ENCODE data around the gene RANBP6.
"Not testable (repeated sequence)": the region's sequence is repeated elsewhere in the genome, so short reads cannot be mapped to it uniquely, and the experiment has no call there.

Gene RANBP6

DNA sequence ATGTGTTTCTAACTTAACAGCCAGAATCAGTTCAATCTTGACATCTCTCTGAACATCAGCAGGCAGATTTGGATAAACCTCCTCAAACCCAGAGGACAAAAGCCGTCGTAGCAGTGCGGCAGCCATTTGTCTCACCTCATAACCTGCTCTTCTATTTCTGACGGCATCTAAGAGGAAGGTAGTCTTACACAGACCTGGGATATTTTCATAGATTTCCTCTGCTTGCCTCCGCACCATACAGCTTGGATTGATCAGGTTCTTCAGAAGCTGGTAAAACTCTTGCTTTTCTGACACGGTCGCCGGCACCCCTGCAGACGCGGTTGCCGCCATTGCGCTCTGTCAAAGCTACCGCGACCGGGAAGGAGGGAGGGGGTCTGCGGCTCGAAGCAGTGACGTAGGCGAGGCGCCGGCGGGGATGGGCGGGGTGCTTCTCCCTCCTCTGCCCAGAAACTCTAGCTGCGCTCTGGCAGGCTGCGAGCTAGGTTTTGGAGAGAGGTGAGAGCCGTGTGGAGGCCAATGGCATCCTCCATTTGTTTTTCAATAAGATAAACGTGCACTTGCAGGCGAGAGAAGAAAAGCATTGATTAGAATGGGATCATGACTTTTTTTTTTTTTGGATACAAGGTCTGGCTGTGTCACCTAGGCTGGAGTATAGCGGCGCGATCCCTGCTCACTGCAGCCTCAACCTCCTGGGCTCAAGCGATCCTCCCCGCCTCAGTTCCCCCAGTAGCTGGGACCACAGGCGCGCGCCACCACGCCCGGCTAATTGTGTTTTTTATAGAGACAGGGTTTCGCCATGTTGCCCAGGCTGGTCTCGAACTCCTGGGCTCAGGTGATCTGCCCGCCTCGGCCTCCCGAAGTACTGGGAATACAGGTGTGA lies at the start of gene RANBP6:
RANBP6 (minus strand) TSS at position 347 of the 880 bp plus-strand sequence; CDS start at position 330, 17 bp downstream.
- DNase-seq, result peak; percentile 92

DNA sequence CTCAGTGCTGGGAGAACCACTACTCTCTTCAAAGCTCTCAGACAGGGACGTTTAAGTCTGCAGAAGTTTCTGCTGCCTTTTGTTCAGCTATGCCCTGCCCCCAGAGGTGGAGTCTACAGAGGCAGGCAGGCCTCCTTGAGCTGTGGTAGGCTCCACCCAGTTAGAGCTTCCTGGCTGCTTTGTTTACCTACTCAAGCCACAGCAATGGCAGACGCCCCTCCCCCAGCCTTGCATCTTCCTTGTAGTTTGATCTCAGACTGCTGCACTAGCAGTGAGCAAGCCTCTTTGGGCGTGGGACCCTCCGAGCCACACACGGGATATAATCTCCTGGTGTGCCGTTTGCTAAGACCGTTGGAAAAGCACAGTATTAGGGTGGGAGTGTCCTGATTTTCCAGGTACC lies 47.7 kb upstream of the RANBP6 start:
- peak; percentile 12 for DNase-seq

DNA sequence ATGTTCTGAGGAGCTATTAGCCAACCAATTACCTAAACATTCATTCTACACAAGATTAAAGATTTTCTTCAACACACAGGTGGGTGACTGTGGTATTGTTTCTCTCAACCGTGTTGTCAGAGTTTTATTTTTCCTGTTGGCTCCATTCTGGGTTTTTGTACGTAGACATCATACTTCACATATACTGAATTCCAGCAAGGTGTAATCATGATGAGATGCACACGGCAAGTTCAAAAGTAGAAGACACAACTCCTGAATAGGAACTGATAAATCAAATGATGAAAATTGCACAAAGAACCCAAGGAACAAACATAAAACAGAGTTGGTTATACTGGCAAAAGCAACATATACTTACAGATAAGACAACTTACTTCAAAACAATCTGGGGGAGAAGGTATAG lies 40.2 kb upstream of the RANBP6 start:
- no peak for DNase-seq

DNA sequence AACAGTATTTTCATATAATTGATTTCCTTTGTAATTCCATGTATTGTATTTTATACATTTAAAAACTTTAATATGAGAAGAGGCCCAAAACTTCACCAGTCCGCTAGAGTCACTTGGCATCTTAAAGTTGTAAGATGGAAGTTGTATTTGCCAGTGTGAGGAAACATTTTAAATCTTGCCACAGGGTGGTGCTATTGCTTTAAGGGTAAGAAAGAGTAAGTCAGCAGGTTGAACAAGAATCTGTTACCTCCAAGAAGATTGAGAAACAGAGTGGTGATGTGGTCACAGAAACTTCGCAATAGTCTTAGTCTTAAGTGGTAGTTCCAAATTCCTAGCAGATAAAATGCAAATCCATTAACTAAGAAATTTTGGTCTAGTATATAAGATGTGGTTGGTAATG lies 39.8 kb upstream of the RANBP6 start:
- peak; percentile 44 for DNase-seq

DNA sequence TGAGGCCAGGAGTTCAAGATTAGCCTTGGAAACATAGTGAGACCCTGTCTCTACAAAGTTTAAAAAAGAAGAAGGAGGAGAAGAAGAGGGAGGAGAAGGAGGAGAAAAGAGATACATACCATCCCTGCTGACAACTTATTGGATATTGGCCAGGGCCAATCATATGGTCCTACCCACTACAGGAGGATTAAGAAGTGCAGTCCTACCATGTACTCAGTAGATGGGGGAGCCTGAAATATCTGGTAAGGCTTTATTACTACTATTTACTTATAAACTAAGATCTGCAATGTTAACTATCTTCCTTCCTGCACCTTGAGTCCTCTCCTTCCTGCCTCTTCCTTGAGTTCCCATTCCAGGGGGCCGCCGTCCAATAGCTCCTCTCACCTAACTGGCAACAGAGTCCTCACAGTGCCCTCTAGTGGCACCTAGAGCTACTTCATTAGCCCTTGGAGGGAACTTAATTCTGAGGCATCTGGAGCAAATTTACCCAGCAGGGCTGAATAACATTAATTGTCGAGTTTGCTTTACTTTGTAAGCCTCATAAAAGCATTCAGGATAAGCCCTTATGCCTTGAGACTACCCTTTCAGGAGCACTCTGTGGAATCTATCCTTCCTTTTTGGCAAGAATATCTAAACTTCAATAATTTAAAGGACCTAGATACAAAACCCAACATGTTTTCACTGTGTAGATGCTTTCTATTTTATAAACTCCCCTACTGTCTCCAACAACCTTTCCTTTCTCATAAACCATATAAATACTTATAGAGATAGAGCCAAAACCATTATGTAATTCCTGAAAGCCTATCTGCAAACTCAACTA lies 39.1 kb upstream of the RANBP6 start:
- peak; percentile 73 for DNase-seq

DNA sequence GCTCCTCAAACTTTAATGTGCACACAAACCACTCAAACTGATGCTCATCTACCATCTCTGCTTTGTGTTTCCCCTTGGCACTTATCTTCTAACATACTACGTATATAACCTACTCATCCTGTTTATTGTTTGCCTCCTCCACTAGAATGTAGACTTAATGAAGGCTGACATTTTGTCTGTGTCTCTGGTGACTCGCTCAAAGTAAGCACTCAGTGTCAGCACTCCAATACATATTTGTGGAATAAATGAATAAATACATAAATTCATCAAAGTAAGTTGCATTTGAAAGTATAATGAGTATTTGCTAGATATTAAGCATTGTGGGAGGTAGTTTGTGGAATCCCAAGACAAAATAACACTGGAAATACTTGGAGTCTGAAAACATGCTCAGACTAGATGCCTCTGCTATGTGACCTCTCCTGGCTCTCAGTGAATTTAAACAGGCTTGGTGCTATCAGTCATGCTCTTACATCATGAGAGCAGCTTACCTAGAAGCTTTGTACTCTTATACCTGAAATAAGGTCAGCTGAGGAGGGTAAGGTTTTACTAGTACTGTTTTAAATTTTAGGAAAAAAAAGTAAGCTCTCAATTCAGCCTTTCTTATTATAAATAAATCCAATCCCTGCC lies 37.0 kb upstream of the RANBP6 start:
- no peak for DNase-seq

DNA sequence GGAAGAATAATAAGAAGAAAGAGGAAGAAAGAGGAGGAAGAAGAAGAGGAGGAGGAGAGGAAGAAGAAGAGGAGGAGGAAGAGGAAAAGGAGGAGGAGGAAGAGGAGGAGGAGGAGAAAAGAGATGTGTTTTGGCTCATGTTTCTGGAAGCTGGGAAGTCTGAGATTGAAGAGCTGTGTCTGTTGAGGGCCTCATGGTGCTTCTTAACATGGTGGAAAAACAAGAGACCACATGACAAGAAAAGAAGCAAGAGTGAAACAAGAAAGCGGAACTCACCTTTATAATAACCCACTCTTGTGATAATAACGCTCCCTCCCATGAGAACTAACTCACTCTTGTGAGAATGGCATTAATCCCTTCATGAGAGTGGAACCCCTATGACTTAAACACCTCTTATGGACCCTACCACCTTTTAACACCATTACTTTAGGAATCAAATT lies 36.1 kb upstream of the RANBP6 start:
- no peak for DNase-seq

DNA sequence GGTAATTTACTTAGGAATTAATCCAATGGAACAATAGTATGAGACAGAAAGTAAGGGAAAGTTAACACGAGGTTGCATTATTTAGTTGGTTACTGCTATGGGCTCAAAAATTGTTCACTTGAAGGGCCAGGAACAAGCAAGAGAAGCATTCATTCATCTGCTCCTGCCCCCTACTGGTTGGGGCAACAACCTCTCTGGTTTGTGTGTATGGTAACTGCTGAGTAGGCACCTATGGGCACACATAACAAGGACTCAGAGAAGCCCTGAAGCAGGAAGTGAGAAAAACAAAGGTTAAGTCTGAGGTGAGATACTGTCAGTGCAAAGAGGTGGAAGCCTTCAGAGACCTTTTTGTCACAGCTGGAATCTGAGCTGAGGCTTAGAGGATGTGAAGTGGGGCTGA lies 34.4 kb upstream of the RANBP6 start:
- DNase-seq, result no peak

DNA sequence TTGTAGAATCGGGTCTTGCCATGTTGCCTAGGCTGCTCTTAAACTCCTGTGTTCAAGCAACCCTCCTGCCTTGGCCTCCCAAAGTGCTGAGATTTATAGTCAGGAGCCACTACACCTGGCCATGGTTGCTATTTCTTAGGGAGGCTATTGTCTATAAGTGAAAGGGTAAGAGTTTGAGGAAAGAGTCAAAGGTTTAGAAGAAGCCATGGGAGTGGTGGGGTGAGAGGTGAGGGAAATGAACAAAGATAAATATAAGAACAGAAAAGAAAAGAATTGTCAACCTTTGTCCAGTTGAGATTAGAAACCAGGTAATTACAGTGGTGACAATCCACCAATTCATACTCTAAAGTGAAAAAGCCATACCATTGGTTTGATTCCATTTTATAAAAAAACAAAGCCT lies 32.6 kb upstream of the RANBP6 start:
- DNase-seq, result no peak

DNA sequence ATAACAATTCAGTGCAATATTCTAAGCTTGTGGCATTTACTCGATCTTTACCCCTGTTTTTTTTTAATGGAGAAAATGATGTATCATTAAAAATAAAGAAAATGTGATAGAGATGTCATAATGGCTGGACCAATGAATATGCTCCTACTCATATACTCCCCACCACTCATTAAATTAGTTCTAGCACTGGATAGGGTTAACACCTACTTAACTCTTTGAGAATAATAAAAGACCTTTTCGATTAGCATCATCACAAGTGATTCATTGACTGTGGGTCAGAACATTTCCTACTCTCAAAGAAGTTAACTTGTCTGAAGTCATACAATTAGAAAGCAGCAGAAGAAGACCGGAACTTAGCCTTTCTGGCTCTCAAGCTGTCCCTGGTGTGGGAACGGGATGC lies 31.6 kb upstream of the RANBP6 start:
- DNase-seq, result no peak

DNA sequence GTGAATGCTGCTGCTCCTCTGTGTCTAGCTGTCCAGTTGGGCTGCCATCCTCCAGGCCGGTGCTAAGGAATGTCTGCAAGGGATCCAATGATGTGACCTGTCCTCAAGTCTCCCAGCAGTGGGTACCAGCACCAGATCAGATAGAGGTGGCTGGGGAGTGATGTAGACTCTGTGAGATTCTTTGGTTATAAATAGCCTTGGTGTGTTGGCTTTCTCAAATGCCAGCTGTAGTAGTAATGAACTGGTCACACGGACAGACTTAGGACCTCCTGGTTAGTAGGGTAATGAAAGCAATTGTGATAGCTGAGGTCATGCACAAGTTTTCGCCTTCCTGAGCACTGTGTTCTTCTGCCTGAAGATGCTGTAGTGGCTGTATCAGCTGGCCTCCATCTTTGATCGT lies 29.9 kb upstream of the RANBP6 start:
- no peak for DNase-seq

DNA sequence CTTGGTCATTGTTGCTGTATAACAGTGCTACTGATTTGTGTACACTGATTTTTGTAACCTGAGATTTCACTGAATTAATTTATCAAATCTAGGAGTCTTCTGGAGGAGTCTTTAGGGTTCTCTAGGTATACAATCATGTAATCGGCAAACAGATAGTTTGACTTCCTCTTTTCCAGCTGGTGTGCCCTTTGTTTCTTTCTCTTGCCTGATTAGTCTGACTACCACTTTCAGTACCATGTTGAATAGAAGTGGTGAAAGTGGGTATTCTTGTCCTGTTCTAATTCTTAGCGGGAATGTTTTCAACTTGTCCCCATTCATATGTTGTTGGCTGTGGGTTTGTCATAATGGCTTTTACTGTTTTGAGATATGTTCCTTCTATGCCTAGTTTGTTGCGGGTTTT lies 24.7 kb upstream of the RANBP6 start:
- DNase-seq, result no peak

DNA sequence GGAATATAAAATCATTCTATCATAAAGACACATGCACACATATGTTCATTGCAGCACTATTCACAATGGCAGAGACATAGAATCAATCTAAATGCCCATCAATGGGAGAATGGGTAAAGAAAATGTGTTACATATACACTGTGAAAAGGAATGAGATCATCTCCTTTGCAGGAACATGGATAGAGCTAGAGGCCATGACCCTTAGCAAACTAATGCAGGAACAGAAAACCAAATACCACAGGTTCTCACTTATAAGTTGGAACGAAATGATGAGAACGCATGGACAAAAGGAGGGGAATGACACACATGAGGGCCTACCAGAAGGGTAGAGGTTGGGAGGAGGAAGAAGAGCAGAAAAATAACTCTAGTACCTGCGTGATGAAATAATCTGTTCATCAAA lies 21.0 kb upstream of the RANBP6 start:
- DNase-seq, result no peak

DNA sequence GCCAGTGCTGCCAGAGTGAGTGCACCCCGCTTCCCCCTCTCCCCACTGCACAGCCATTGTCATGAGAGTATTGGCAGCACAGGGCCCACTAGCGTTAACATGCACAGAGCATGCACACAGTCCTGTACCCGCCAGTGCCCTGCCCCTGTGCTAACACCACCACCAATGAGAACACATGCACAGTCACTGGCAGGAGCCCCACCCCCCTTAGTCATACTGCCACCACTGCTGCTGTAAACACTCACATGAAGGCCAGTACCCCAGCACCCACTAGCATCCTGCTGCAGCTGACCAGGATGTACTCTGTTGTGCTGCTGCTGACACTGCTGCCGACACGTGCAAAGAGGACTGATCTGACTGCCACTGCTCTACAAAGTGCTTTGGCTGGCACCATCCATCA lies 19.5 kb upstream of the RANBP6 start:
- DNase-seq, result no peak

DNA sequence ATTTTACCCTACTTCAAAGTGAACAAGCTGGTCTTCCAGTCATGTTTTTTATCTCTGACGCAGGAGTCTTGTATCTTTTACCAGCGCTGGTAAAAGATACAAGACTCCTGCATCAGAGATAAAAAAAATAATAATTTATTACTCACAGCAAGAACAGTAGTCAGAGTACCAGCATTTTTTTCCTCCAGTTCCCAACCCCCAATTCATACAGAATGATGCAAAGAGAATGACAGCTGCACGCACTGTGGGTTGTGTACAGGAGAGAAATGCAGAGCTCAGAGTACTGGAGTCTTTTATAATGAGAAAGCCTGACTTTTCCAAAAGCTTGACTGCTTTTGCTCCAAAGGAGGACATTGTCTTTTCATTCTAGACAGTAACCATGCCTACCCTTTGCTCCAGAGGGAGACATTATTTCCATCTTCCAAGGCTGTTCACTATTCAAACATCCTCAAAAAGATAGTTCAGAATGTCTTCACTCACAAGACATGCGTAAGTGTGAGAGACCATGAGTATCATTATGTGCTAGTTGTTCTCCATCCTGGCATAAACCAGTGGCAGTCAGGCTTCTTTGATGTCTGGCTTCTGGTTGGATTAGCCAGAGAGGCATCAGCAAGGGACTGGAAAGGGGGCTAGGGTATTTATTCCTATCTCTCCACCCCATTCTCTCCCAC lies 14.3 kb upstream of the RANBP6 start:
- DNase-seq, result no peak

DNA sequence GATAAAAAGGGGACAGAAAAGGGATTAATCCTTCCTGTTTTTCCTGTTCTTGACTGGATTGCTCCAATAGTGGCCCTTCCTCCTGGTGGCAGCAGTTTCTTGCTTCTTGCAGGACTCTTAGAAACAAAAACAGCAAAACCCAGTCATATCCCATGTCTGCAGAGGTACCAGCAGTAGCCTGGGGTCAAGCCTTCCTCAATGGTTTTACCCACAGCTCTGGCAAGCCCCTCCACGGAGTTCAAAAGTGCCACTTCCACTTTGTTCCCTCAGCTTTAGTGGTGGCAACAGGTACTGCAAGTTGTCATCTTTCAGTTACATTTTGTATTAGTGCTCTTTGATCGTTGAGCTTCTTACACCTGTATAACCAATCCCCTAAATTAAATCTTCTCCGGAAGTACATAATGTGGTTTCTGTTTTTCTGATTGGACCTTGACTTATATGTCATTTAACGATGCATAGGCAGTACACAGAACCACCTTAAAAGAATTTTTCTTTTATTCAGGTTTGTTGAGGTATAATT lies 8.7 kb upstream of the RANBP6 start:
- peak; percentile 39 for DNase-seq

DNA sequence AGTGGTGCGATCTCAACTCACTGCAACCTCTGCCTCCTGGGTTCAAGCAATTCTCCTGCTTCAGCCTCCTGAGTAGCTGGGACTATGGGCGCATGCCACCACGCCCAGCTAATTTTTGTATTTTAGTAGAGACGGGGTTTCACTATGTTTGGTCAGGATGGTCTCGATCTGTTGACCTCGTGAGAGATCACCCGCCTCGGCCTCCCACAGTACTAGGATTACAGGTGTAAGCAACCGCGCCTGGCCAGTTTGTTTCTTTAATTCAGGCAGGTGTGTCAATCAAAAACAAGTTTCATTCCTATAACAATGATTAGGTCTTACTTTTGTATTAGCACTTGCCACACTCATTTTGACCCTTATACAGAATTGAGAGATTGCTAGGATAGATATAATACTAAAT lies 1.6 kb upstream of the RANBP6 start:
- DNase-seq, result not testable (repeated sequence)

DNA sequence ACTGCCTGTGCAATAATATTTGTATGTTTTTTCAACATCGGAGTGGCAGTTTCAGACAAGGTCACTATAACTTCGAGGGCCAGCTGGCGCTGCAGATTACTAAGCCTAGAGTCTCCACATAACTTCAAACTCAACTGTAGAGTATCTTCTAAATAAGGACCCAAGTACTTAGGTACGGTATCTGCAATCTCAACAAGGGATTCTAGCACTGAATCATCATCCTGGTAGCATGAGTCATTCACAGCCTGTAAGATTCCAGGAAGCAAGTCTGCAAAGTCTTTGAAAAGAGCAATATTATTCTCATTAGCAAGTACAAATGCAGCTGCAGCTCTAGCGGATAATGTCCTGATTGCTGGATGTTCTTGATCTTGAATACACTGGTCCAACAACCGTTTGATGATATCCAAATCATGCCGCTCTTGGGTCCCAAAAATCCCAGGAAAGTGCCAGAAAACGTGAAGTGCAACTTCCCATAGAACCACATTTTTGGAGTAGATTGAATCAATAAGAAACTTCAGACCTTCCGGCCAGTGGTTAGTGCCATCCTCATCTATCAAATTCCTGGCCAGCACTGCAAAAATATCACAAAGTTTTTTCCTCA lies 654 bp downstream of the RANBP6 start:
- DNase-seq, result peak; percentile 29

DNA sequence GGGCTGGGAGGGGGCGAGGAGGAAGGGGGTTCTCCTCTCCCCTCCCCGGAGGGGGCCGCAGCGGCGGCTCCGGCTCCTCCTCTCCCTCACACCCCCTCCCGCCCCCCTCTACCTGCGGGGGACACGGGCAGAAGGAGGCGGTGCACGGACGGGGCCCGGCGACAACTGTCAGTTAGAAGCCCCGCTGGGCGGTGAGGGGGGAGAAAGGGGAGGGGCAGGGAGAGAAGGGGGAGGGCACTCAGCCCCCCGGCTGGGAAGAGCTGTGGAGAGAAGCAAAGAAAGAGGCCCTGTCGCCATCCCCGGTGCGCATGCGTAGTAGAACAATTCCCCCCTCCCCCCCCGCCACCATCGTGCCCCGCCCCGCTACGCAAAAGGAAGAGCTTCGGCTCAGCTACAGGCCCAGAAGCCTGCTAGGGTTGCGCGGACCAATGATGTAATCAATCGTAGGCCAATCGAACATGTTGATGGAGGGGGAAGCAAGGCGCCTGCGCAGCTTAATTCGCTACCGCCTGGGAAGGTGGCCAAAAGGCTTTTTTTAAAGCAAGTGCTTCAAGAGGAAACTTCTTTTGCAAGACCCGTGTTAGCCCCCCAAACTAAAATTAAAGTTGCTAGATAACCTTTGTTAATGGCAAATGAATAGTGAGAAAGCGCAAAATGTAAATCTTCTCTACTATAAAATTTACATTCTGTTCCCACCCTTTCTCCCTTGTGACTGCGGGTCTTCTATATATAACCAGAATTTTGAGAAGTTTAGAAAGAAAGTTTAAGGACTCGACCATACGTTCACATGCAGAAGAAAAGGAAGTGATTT lies 7.0 kb downstream of the RANBP6 start:
- peak; percentile 95 for DNase-seq

DNA sequence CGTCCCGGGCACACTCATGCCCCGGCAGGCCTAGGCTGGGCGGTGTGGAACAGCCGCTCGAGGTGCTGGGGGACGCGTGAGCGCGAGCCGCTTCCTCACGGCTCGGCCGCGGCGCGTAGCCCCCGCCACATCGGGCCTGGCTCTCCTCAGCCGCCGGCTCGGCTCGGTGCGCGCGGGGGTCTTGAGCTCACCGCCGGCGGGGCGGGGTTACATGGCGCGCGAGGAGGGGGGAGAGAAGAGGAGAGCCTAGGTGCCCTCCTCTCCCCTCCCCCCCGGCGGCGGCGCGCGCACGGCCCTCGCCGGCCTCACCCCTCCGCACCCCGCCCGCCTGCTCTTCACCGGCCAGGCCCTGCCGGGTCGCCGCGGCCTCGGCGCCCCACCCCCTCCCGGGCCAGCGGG lies 7.7 kb downstream of the RANBP6 start:
- peak; percentile 83 for DNase-seq

DNA sequence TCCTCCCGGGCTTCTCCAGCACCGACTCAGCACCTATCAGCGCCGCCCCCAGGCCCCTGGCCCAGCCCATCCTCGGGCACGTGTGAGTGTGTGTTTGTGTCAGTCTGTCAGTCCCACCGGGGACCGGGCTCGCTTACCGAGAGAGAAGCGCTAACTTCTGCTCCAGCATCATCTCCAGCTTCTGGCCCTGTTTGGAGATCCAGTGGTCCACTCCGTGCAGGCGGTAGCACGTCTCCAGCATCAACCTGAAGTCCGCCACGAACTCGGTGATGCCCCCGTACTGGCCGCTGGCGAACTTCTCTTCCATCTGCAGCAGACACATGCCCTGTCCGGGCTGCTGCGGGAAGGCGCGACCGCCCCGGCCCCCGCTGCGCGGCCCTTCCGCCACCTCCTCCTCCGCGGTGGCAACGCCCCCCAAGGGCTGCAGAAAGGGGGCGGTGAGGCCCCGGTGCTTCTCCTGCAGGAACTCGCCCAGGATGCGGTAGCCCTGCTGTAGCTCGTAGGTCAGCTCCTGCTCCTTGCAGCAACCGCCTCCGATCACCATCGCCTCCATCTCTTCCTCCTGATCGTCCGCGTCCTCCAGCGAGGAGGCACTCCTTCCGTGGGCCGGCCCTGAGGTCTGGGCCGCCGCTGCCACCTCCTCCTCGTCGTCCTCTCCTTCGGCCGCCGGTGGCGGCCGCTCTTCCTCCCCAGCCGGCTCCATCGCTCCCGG lies 8.2 kb downstream of the RANBP6 start:
- DNase-seq, result peak; percentile 98

Measured in CD4-positive, alpha-beta T cell treated with Interleukin-17A for 4 hours (primary cell).